ENCODE data around the gene SEMA4G. TPM values are rescaled to one million over a fixed set of nuclear protein-coding genes. Genes with fewer than 3 reads are reported as not detected.

SEMA4G gene
- total RNA-seq (2021; fragmentation: NEBNext Ultra II Directional; extraction: Animal tissue kit (Norgen Biotek cat#: 25700)) (7.1 and 7.6 TPM in 2 replicates), polyA plus RNA-seq (2011; rRNA removed) (18.2 and 20.3 TPM in 2 replicates), polyA minus RNA-seq (2011; rRNA and poly(A)+ RNA removed) (11.7 and 17.1 TPM in 2 replicates)
- 8.5 TPM for polyA plus RNA-seq (2011; cell fraction: cytosol; rRNA removed)
- polyA plus RNA-seq (2011; cell fraction: nucleus; rRNA removed): 28.3 TPM
- 11.4 to 18.5 TPM (median 14.5 TPM) in 4 replicates for polyA plus RNA-seq (2012, experiment 1 of 2)
- 15.5 TPM for polyA plus RNA-seq (2012, experiment 2 of 2)
- polyA plus RNA-seq (2013, experiment 1 of 2): 14.4 TPM
- 14.8 TPM for polyA plus RNA-seq (2013, experiment 2 of 2)
- 7.2 TPM for polyA minus RNA-seq (2011; cell fraction: cytosol; rRNA and poly(A)+ RNA removed)
- polyA minus RNA-seq (2011; cell fraction: nucleus; rRNA and poly(A)+ RNA removed): 9.2 TPM
- long read RNA-seq, experiment 1, partial matches to known transcripts: 0 of 3 reads
- long read RNA-seq, experiment 1, other reads (novel, unspliced or antisense): 1 of 3 reads
- long read RNA-seq, experiment 2, partial matches to known transcripts: 0 of 1 reads
- long read RNA-seq, experiment 2, other reads (novel, unspliced or antisense): 1 of 1 reads

- 2% methylated on average over 52 of the region's 70 CpGs; no CpG with 5 or more reads in 1 of the 2 experiments for WGBS, 2 experiments (ENCODE audit: extremely low coverage in 1 of 2, insufficient coverage in 1 of 2, insufficient read length in 1 of 2, insufficient replicate concordance in 2 of 2, low coverage in 1 of 2, low lambda C conversion rate in 2 of 2, missing lambda C conversion rate in 1 of 2)
- Histone ChIP-seq H3K79me1 (ENCODE audit: low read depth, low read length) (no peaks in the 10 kb centered on the region), H3K9me3 (ENCODE audit: insufficient read depth in 2 of 2, low read depth in 1 of 2, low read length in 1 of 2) (no peaks in the 10 kb centered on the region), H2BK15ac (ENCODE audit: low read length) (no peak within 1 kb of the TSS), H4K91ac (replicated peaks; ENCODE audit: insufficient read length, low read length) (no peak within 1 kb of the TSS), H2BK12ac (ENCODE audit: low read depth, low read length) (no peak within 1 kb of the TSS), H3K36me3 (ENCODE audit: control insufficient read depth in 2 of 4, insufficient read depth in 4 of 4, low read length in 3 of 4) (no peaks in the 10 kb centered on the region), H3K9ac (replicated peaks in 1 of 4; ENCODE audit: extremely low read depth in 1 of 4, low read depth in 3 of 4, low read length in 3 of 4) (peak within 1 kb of the TSS in 3 of 4 experiments; percentile 10 to 39 (median 20); a peak in 5 of 7 replicates), H3K27ac (ENCODE audit: low read depth, low read length) (no peak within 1 kb of the TSS), H3K23ac (ENCODE audit: insufficient read length) (no peak within 1 kb of the TSS), H3K18ac (ENCODE audit: extremely low read depth, low read length) (peak within 1 kb of the TSS; percentile 94), H2AK5ac (ENCODE audit: low read depth, low read length) (0 out of 2 replicates have a peak within 1 kb of the TSS, but pooled peaks have one; percentile 55), H3K14ac (ENCODE audit: insufficient read length) (no peak within 1 kb of the TSS), H2BK5ac (ENCODE audit: low read depth, low read length) (peak within 1 kb of the TSS; percentile 20; the same call in 1 of the 2 replicates), H3K4me2 (ENCODE audit: insufficient read depth in 1 of 2, low read depth in 2 of 2, low read length in 2 of 2) (peak within 1 kb of the TSS; percentile 89 to 99), H4K8ac (ENCODE audit: extremely low read depth, insufficient read depth, low read length) (peak within 1 kb of the TSS; percentile 74), H2BK20ac (ENCODE audit: low read length) (no peak within 1 kb of the TSS), H3K4ac (replicated peaks; ENCODE audit: insufficient read length, low read depth, low read length) (peak within 1 kb of the TSS; percentile 17), H3K23me2 (ENCODE audit: low read depth, low read length) (peaks cover 9% of the 10 kb centered on the region), H3K4me3 (ENCODE audit: extremely low read depth in 1 of 4, insufficient read depth in 2 of 4, low read depth in 3 of 4, low read length in 4 of 4) (peak within 1 kb of the TSS; percentile 67 to 97 (median 72)), H3K27me3 (replicated peaks in 1 of 4; ENCODE audit: control insufficient read depth in 3 of 4, extremely low read depth in 1 of 4, insufficient read depth in 3 of 4, low read length in 3 of 4) (peaks cover 0 to 3% (median 1%) of the 10 kb centered on the region in 4 experiments; a peak in 1 of 7 replicates), H3K56ac (replicated peaks; ENCODE audit: insufficient read length, low read depth, low read length) (no peak within 1 kb of the TSS), H4K20me1 (replicated peaks in 1 of 2; ENCODE audit: control insufficient read depth in 1 of 2, insufficient read depth in 2 of 2, low read length in 2 of 2) (peaks cover 0 to 5% of the 10 kb centered on the region in 2 experiments), H4K5ac (ENCODE audit: insufficient read length, low read depth, low read length) (no peak within 1 kb of the TSS), H2AFZ (ENCODE audit: low read length) (peak within 1 kb of the TSS; percentile 94), H2BK120ac (replicated peaks; ENCODE audit: low read depth, low read length) (no peak within 1 kb of the TSS), H3K79me2 (ENCODE audit: control insufficient read depth in 1 of 2, insufficient read depth in 2 of 2, low read length in 2 of 2) (no peaks in the 10 kb centered on the region), H3K4me1 (replicated peaks in 1 of 4; ENCODE audit: control insufficient read depth in 3 of 4, insufficient read depth in 4 of 4, low read length in 3 of 4) (peaks cover 7 to 19% (median 10%) of the 10 kb centered on the region in 4 experiments)
- FAIRE-seq (no peak), DNase-seq (ENCODE audit: low read depth in 1 of 2, low spot score in 2 of 2) (peak; percentile 67 to 90)
- ChIA-PET POLR2A (ENCODE audit: partially characterized antibody) (interaction anchor here (0.7 to 6.0 kb wide), 10 partner anchors 7 to 55 kb away, joined by 3 to 38 read pairs (median 3); no protein-coding TSS in a partner anchor), CTCF (ENCODE audit: partially characterized antibody) (interaction anchor here (0.6 to 5.4 kb wide), 24 partner anchors 7 to 774 kb away, joined by 3 to 32 read pairs (median 4); partner anchors contain the start of genes MRPL43 and TWNK)
- TF ChIP-seq NANOG (IDR thresholded peaks at IDR 0.05; ENCODE audit: insufficient read depth, low read depth, low read length, poor library complexity, severe bottlenecking): no peak
- no peak for TF ChIP-seq USF2 (IDR thresholded peaks at IDR 0.05; ENCODE audit: low read length)
- no peak for TF ChIP-seq BRCA1 (IDR thresholded peaks at IDR 0.05; ENCODE audit: low read depth, low read length)
- TF ChIP-seq YY1 (IDR thresholded peaks at IDR 0.05; ENCODE audit: low read depth, low read length): peak; percentile 25; the same call in 1 of the 2 replicates
- TF ChIP-seq SIRT6 (IDR thresholded peaks at IDR 0.05; ENCODE audit: low read length): no peak
- TF ChIP-seq EP300 (IDR thresholded peaks at IDR 0.05; ENCODE audit: borderline replicate concordance in 1 of 2, low read depth in 2 of 2, low read length in 2 of 2): no peak
- TF ChIP-seq TBP (IDR thresholded peaks at IDR 0.05; ENCODE audit: low read depth, low read length): no peak
Observed at GRCh38 chr10:100969187-100970075, at the start of gene SEMA4G. SEMA4G (plus strand) TSS chr10:100969504; CDS start chr10:100972913, 3,409 bp downstream.

Data from H1 (cell line).